Muscle layer of colon (tissue), 2 donors: ENCODE measurements around the gene CENPN.

ENCODE experiments used
- H3K27ac ChIP-seq: one replicate; pipeline ENCODE4 v1.7.0; 2013; ENCODE audit warnings: low read depth, mild to moderate bottlenecking, low read length, moderate library complexity
- H3K27me3 ChIP-seq, 2 donors: one replicate each; pipeline ENCODE4 v1.7.0; 2013; ENCODE audit warnings: low read length in 2 of 2, mild to moderate bottlenecking in 2 of 2; ENCODE audit not compliant: insufficient read depth in 2 of 2, control insufficient read depth in 1 of 2
- H3K36me3 ChIP-seq: one replicate; pipeline ENCODE4 v1.7.0; 2013; ENCODE audit warnings: mild to moderate bottlenecking, low read length; ENCODE audit not compliant: insufficient read depth
- H3K4me1 ChIP-seq: one replicate; pipeline ENCODE4 v1.7.0; 2013; ENCODE audit warnings: mild to moderate bottlenecking, low read length; ENCODE audit not compliant: insufficient read depth
- H3K4me3 ChIP-seq, 2 donors: one replicate each; pipeline ENCODE4 v1.7.0; 2013; ENCODE audit warnings: low read length in 2 of 2, low read depth in 1 of 2, mild to moderate bottlenecking in 1 of 2, moderate library complexity in 1 of 2
- H3K9ac ChIP-seq: one replicate; pipeline ENCODE4 v1.7.0; 2013; ENCODE audit warnings: low read length
- H3K9me3 ChIP-seq: one replicate; pipeline ENCODE4 v1.7.0; 2013; ENCODE audit warnings: mild to moderate bottlenecking, low read length
- donor health status: abdominal sarcoma.
- donor health status: Adenocarcinoma of cecum.

The CENPN gene

DNA sequence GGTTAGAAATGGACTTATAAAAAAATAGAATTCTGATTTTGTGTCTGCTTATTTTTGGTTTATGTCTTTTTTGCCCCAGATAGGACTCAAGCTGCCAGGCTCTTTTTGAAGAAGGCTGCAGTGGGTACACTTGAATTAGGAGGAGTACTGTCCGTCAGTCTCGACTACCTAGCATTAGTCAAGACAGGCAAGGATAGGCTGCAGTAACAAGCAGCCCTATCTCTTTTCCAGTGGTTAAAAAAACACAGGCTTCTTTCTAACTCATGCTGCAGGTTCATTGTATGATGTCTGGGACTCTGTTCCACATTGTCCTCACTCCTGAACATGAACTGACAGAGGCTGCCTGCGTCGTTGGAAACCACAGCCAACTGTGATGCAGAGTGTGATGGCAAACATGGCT is 62.0 kb downstream of the CENPN start:
- H3K4me3 ChIP-seq: no peak overlapping the region
- H3K4me1 ChIP-seq: no peaks in the 10 kb centered on the region
- H3K9me3 ChIP-seq: no peaks in the 10 kb centered on the region
- no peak overlapping the region for H3K27ac ChIP-seq
- no peaks in the 10 kb centered on the region for H3K27me3 ChIP-seq
- no peaks in the 10 kb centered on the region for H3K36me3 ChIP-seq
- H3K9ac ChIP-seq: no peak overlapping the region

DNA sequence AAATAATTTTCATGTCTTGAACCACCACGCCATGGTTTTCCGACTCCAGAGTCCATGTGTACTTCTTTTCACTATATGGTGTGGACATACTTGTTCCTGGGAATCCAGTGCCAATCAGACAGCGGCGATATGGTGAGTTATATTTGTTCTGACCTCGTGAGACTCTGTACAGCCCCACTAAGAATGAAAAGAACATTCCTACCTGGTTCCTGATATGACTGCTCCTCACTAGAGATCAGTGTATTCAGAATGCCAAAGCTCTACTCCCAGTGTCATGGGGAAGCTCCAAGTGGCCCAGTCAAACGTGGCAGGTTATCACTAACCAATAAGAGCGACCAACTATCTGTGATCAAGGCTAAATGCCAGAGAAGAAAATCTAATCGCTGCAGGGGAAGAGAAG is 64.0 kb downstream of the CENPN start:
- Histone ChIP-seq H3K27me3 (no peaks in the 10 kb centered on the region), H3K4me3 (no peak overlapping the region), H3K4me1 (no peaks in the 10 kb centered on the region), H3K36me3 (no peaks in the 10 kb centered on the region), H3K9ac (no peak overlapping the region), H3K27ac (no peak overlapping the region), H3K9me3 (no peaks in the 10 kb centered on the region)

DNA sequence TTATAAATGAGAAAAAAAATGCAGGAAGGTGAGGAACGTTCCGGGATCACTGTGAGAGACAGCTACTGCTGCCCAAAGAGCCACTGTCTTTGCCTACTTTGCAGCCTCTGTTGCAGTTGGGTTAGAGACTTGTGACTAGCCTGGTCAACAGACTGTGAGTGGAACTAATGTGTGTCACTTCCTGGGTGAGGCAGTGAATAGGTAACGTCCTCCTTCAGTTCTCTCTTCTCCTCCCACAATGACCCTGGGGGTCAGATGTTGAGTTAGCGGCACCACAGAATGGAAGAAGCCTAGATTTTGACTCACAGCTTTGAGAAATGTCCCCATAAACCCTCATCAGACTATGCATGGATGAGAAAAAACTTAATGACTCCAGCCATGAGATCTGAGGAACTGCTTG is 64.8 kb downstream of the CENPN start:
- Histone ChIP-seq H3K27ac (no peak overlapping the region), H3K9ac (no peak overlapping the region), H3K4me1 (peaks cover 3% of the 10 kb centered on the region), H3K27me3 (no peaks in the 10 kb centered on the region), H3K36me3 (no peaks in the 10 kb centered on the region), H3K4me3 (no peak overlapping the region), H3K9me3 (no peaks in the 10 kb centered on the region)

DNA sequence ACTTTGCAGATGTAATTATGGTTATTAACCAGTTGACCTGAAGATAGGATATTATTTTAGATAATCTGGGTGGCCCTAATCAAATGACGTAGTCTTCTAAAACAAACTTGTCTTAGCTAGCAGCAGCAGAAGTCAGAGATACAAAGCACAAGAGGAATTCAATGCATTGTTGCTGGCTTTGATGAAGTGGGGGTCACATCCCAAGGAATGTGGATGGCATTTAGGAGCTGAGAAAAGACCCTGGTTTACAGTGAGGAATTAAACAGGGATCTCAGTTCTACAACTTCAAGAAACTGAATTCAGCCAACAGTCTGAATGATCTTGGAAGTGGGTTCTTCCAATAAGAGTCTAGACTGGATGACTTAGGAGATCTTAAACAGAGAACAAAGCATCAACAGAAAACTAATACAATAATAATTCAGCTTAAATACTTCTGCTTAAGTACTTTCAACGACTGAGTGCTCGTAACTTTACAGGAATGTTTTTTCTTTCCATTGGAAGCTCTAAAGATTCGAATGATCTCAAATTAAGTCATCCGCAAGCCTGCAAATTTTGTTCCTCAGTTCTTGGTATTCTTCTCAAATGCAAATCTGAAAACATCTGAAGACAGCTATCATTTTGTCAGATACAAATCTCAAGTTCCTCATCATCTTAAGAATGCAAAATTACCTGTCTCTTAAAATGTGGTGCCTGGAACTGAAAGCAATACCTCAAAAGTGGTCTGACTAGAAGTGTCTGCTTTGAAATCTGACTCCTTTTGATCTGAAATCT is 66.7 kb downstream of the CENPN start:
- Histone ChIP-seq H3K27ac (no peak overlapping the region), H3K36me3 (no peaks in the 10 kb centered on the region), H3K4me3 (no peak overlapping the region), H3K27me3 (no peaks in the 10 kb centered on the region), H3K9me3 (no peaks in the 10 kb centered on the region), H3K4me1 (peaks cover 10% of the 10 kb centered on the region), H3K9ac (no peak overlapping the region)

DNA sequence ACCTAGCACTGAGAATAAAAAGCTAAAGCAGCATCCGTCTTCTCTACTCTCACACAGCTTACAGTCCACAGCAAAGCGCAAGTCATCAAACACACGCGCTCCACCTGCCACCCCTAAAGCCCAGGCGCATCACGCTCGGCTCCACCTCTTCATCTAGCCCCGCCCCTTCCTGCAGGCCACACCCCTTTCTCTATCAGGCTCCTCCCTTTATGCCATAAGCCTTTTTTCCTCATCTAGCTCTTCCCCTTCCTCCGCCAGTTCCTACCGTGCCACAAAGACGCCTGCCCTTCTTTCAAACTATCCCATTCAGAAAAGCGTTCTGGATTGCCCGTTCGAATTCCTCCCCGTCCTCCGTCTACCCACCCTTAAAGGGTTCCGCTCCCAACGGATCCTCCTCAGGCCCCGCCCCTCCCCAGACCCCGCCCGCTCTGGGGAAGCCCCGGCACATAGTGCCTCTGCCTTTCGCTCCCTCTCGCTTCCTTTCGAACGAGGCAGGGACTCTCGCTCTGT is 69.6 kb downstream of the CENPN start:
- Histone ChIP-seq H3K36me3 (no peaks in the 10 kb centered on the region), H3K9me3 (no peaks in the 10 kb centered on the region), H3K9ac (peak overlapping the region; percentile 91), H3K27me3 (no peaks in the 10 kb centered on the region), H3K4me3 (peak overlapping the region; percentile 88 to 94), H3K27ac (peak overlapping the region; percentile 97), H3K4me1 (peaks cover 10% of the 10 kb centered on the region)

DNA sequence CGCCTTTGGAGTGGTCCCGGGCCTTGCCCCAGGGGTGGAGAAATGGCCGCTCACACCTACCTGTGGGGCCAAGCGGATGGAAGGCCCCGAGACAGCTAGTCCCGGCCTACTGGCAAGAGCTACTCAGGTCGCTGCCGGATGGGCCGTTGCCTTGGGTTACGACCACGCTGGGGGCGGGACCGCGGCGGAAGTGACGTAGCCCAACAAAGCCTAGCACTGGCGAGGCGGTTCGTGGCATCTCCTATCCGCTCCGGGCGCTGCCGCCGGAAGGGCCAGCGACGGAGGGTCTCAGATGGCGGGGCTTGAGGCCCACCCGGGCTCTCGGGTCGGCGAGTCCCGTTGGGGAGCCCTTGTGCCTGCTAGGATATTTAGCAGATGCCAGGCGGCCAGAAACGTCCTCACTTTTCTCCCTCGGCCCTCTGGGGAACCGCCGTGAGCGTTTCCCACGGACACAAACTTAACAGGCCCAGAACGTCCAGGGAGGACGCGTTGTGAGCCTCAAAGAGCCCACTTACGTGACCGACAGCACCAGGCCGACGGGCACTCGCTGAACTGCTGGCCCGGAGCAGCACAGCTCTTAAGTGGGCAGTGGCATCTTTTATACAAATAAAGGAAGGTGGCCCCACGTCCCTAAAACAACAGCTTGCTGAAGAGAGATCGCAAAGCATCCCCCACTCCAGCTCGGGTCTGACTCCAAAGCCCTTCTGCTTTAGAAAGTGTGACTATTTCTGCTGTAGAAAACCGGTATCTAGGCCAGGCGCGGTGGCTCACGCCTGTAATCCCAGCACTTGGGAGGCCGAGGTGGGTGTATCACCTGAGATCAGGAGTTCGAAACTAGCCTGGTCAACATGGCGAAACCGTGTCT is 70.3 kb downstream of the CENPN start, which contains the start of gene C16orf46:
Gene C16orf46 (minus strand): TSS at position 163 of the 865 bp plus-strand sequence. CDS start 13,283 bp downstream, outside the sequence.
- peak within 1 kb of the TSS; percentile 88 to 94 for H3K4me3 ChIP-seq
- no peaks in the 10 kb centered on the region for H3K27me3 ChIP-seq
- H3K27ac ChIP-seq: peak within 1 kb of the TSS; percentile 97
- peaks cover 10% of the 10 kb centered on the region for H3K4me1 ChIP-seq
- peak within 1 kb of the TSS; percentile 91 for H3K9ac ChIP-seq
- no peaks in the 10 kb centered on the region for H3K36me3 ChIP-seq
- H3K9me3 ChIP-seq: no peaks in the 10 kb centered on the region

DNA sequence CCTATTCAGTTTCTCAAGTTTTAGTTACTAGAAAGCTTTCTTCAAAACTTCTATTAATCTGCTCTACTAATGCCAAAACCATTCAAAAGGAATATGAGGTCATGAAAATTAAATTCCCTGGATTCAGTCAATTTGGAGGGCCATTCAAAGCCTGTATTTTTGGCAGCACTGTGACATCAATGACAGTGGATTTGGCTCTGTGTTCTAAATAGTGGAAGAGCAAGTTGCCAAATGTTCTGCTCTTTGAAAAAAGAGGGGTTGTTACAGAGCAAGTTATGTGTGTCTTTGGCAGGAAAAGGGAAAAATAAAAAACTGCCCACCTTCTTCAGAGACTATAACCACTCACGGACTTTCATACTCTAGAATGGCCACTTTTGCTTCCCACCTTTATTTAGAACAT is 73.2 kb downstream of the CENPN start:
- no peaks in the 10 kb centered on the region for H3K27me3 ChIP-seq
- H3K27ac ChIP-seq: no peak overlapping the region
- H3K9me3 ChIP-seq: no peaks in the 10 kb centered on the region
- no peak overlapping the region for H3K9ac ChIP-seq
- H3K4me3 ChIP-seq: no peak overlapping the region
- peaks cover 10% of the 10 kb centered on the region for H3K4me1 ChIP-seq
- H3K36me3 ChIP-seq: no peaks in the 10 kb centered on the region

DNA sequence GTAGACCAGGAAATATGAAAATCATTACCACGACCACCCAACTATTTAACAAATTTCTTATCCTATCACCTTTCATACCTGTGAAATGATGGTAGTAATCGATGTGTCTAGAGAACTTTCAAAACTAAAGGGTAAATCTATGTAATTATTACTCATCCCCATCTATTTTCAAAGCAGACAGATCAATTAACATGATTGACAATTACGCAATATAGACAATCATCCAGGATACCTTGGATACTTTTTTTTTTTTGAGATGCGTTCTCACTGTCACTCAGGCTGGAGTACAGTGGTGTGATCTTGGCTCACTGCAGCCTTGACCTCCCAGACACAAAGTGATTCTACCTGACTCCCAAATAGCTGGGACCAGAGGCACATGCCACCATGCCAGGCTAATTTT is 74.0 kb downstream of the CENPN start:
- H3K9me3 ChIP-seq: no peaks in the 10 kb centered on the region
- no peaks in the 10 kb centered on the region for H3K36me3 ChIP-seq
- no peak overlapping the region for H3K9ac ChIP-seq
- H3K27ac ChIP-seq: no peak overlapping the region
- H3K4me1 ChIP-seq: peaks cover 10% of the 10 kb centered on the region
- no peaks in the 10 kb centered on the region for H3K27me3 ChIP-seq
- H3K4me3 ChIP-seq: no peak overlapping the region
